ENCODE results near the gene BLTP2.

The BLTP2 gene

GRCh38 chr17:28686296-28686695, 41.3 kb upstream of the BLTP2 start:
- no peak for TF ChIP-seq TAF1 (IDR thresholded peaks at IDR 0.05; ENCODE audit: borderline replicate concordance, insufficient read depth, low read length)
- no peak for TF ChIP-seq POLR2AphosphoS5 (IDR thresholded peaks at IDR 0.05; ENCODE audit: low read depth, low read length)
- no peak for TF ChIP-seq FOXP2 (optimal IDR thresholded peaks at IDR 0.05; ENCODE audit: borderline replicate concordance, extremely low read depth, extremely low read length, insufficient read depth)
- TF ChIP-seq, protein P1, sequence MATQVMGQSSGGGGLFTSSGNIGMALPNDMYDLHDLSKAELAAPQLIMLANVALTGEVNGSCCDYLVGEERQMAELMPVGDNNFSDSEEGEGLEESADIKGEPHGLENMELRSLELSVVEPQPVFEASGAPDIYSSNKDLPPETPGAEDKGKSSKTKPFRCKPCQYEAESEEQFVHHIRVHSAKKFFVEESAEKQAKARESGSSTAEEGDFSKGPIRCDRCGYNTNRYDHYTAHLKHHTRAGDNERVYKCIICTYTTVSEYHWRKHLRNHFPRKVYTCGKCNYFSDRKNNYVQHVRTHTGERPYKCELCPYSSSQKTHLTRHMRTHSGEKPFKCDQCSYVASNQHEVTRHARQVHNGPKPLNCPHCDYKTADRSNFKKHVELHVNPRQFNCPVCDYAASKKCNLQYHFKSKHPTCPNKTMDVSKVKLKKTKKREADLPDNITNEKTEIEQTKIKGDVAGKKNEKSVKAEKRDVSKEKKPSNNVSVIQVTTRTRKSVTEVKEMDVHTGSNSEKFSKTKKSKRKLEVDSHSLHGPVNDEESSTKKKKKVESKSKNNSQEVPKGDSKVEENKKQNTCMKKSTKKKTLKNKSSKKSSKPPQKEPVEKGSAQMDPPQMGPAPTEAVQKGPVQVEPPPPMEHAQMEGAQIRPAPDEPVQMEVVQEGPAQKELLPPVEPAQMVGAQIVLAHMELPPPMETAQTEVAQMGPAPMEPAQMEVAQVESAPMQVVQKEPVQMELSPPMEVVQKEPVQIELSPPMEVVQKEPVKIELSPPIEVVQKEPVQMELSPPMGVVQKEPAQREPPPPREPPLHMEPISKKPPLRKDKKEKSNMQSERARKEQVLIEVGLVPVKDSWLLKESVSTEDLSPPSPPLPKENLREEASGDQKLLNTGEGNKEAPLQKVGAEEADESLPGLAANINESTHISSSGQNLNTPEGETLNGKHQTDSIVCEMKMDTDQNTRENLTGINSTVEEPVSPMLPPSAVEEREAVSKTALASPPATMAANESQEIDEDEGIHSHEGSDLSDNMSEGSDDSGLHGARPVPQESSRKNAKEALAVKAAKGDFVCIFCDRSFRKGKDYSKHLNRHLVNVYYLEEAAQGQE (IDR thresholded peaks at IDR 0.05; ENCODE audit: insufficient read depth in 1 of 2, low read depth in 2 of 2, low read length in 2 of 2), result no peak
- no peak for TF ChIP-seq SIN3A (IDR thresholded peaks at IDR 0.05; ENCODE audit: borderline replicate concordance, insufficient read depth, low read length)

GRCh38 chr17:28685366-28685765, 40.4 kb upstream of the BLTP2 start:
- TF ChIP-seq POLR2AphosphoS5 (IDR thresholded peaks at IDR 0.05; ENCODE audit: low read depth, low read length), result no peak
- TF ChIP-seq TAF1 (IDR thresholded peaks at IDR 0.05; ENCODE audit: borderline replicate concordance, insufficient read depth, low read length), result no peak
- TF ChIP-seq, protein P1 (IDR thresholded peaks at IDR 0.05; ENCODE audit: insufficient read depth in 1 of 2, low read depth in 2 of 2, low read length in 2 of 2), result no peak
- TF ChIP-seq FOXP2 (optimal IDR thresholded peaks at IDR 0.05; ENCODE audit: borderline replicate concordance, extremely low read depth, extremely low read length, insufficient read depth), result no peak
- no peak for TF ChIP-seq SIN3A (IDR thresholded peaks at IDR 0.05; ENCODE audit: borderline replicate concordance, insufficient read depth, low read length)

- TF ChIP-seq, protein P1 (IDR thresholded peaks at IDR 0.05; ENCODE audit: insufficient read depth in 1 of 2, low read depth in 2 of 2, low read length in 2 of 2), result no peak
- TF ChIP-seq TAF1 (IDR thresholded peaks at IDR 0.05; ENCODE audit: borderline replicate concordance, insufficient read depth, low read length), result no peak
- no peak for TF ChIP-seq SIN3A (IDR thresholded peaks at IDR 0.05; ENCODE audit: borderline replicate concordance, insufficient read depth, low read length)
- no peak for TF ChIP-seq FOXP2 (optimal IDR thresholded peaks at IDR 0.05; ENCODE audit: borderline replicate concordance, extremely low read depth, extremely low read length, insufficient read depth)
- no peak for TF ChIP-seq POLR2AphosphoS5 (IDR thresholded peaks at IDR 0.05; ENCODE audit: low read depth, low read length)
Measured at GRCh38 chr17:28684963-28685362, 40.0 kb upstream of the BLTP2 start.

GRCh38 chr17:28682655-28683054, 37.7 kb upstream of the BLTP2 start:
- TF ChIP-seq POLR2AphosphoS5 (IDR thresholded peaks at IDR 0.05; ENCODE audit: low read depth, low read length) (no peak), SIN3A (IDR thresholded peaks at IDR 0.05; ENCODE audit: borderline replicate concordance, insufficient read depth, low read length) (no peak), FOXP2 (optimal IDR thresholded peaks at IDR 0.05; ENCODE audit: borderline replicate concordance, extremely low read depth, extremely low read length, insufficient read depth) (no peak), TAF1 (IDR thresholded peaks at IDR 0.05; ENCODE audit: borderline replicate concordance, insufficient read depth, low read length) (no peak)
- TF ChIP-seq, protein P1 (IDR thresholded peaks at IDR 0.05; ENCODE audit: insufficient read depth in 1 of 2, low read depth in 2 of 2, low read length in 2 of 2), result no peak

GRCh38 chr17:28675980-28676379, 31.0 kb upstream of the BLTP2 start:
- TF ChIP-seq POLR2AphosphoS5 (IDR thresholded peaks at IDR 0.05; ENCODE audit: low read depth, low read length) (no peak), FOXP2 (optimal IDR thresholded peaks at IDR 0.05; ENCODE audit: borderline replicate concordance, extremely low read depth, extremely low read length, insufficient read depth) (no peak), TAF1 (IDR thresholded peaks at IDR 0.05; ENCODE audit: borderline replicate concordance, insufficient read depth, low read length) (no peak), SIN3A (IDR thresholded peaks at IDR 0.05; ENCODE audit: borderline replicate concordance, insufficient read depth, low read length) (no peak)
- TF ChIP-seq, protein P1 (IDR thresholded peaks at IDR 0.05; ENCODE audit: insufficient read depth in 1 of 2, low read depth in 2 of 2, low read length in 2 of 2), result no peak
